ENCODE measurements around the gene BEST1. TPM values are rescaled to one million over a fixed set of nuclear protein-coding genes. Genes with fewer than 3 reads are reported as not detected.

The BEST1 gene
- total RNA-seq, 2 experiments from 2014 or later = 1.9 to 3.1 TPM

GRCh38 chr11:61996933-61997332, 46.8 kb downstream of the BEST1 start:
- no TSS peak for BruUV-seq (replicated peaks)
- Histone ChIP-seq H3K4me3 (ENCODE audit: low read depth, low read length, poor library complexity, severe bottlenecking) (no peak overlapping the region), H3K4me1 (ENCODE audit: insufficient read depth, low read length, poor library complexity, severe bottlenecking) (no peaks in the 10 kb centered on the region), H3K9me3 (ENCODE audit: low read length) (peaks cover 5% of the 10 kb centered on the region; the same call in 1 of the 2 replicates), H3K36me3 (ENCODE audit: insufficient read depth, low read length) (no peaks in the 10 kb centered on the region), H3K9me2 (ENCODE audit: insufficient read depth, low read length) (no peaks in the 10 kb centered on the region), H2AFZ (ENCODE audit: low read length) (no peak overlapping the region), H3K79me2 (ENCODE audit: insufficient read depth, low read depth, low read length) (no peaks in the 10 kb centered on the region), H3K27ac (ENCODE audit: low read depth, low read length, poor library complexity, severe bottlenecking) (no peak overlapping the region), H4K20me1 (ENCODE audit: insufficient read depth, low read length) (no peaks in the 10 kb centered on the region), H3K4me2 (ENCODE audit: low read length) (no peak overlapping the region)
- intact Hi-C loops (cut with micrococcal nuclease; ENCODE audit: unreplicated experiment) = no loop called here
- ChIA-PET CTCF (ENCODE audit: unreplicated experiment) (no interaction called here), POLR2A (interaction anchor here (0.6 kb wide), 1 partner anchor 13 kb away, joined by 3 read pairs; no protein-coding TSS in a partner anchor)
- no peak for DNase-seq (ENCODE audit: low spot score)
- TF ChIP-seq EZH2phosphoT487 (IDR thresholded peaks at IDR 0.05; ENCODE audit: borderline replicate concordance, low read depth, low read length) (no peak), CTCF (conservative IDR thresholded peaks at IDR 0.05; ENCODE audit: low read length) (no peak)

- Histone ChIP-seq H3K79me2 (ENCODE audit: insufficient read depth, low read depth, low read length) (no peaks in the 10 kb centered on the region), H3K4me2 (ENCODE audit: low read length) (no peak overlapping the region), H2AFZ (ENCODE audit: low read length) (no peak overlapping the region), H3K9me3 (ENCODE audit: low read length) (peaks cover 5% of the 10 kb centered on the region; the same call in 1 of the 2 replicates), H3K27ac (ENCODE audit: low read depth, low read length, poor library complexity, severe bottlenecking) (no peak overlapping the region), H3K4me1 (ENCODE audit: insufficient read depth, low read length, poor library complexity, severe bottlenecking) (no peaks in the 10 kb centered on the region), H3K36me3 (ENCODE audit: insufficient read depth, low read length) (no peaks in the 10 kb centered on the region), H3K4me3 (ENCODE audit: low read depth, low read length, poor library complexity, severe bottlenecking) (no peak overlapping the region), H3K9me2 (ENCODE audit: insufficient read depth, low read length) (no peaks in the 10 kb centered on the region), H4K20me1 (ENCODE audit: insufficient read depth, low read length) (no peaks in the 10 kb centered on the region)
- no peak for DNase-seq (ENCODE audit: low spot score)
- BruUV-seq (replicated peaks) = no TSS peak
- intact Hi-C loops (cut with micrococcal nuclease; ENCODE audit: unreplicated experiment) = no loop called here
- CTCF ChIA-PET (ENCODE audit: unreplicated experiment) = no interaction called here
- POLR2A ChIA-PET = no interaction called here
- TF ChIP-seq EZH2phosphoT487 (IDR thresholded peaks at IDR 0.05; ENCODE audit: borderline replicate concordance, low read depth, low read length) = no peak
- no peak for TF ChIP-seq CTCF (conservative IDR thresholded peaks at IDR 0.05; ENCODE audit: low read length)
Measured at GRCh38 chr11:61999141-61999975, 49.2 kb downstream of the BEST1 start.

All from OCI-LY7 (cell line).